HG03342 (cell line): ENCODE data around the gene AURKB.
A peak's percentile ranks its signal among the peaks of the same experiment; 100 is the strongest.
"Not testable (repeated sequence)": the region's sequence is repeated elsewhere in the genome, so short reads cannot be mapped to it uniquely, and the experiment has no call there.

Experiments
- ATAC-seq: cut with Tn5 transposase; IDR thresholded peaks from one replicate; pipeline ENCODE4 v1.9.1; 2021; ENCODE audit warnings: mild to moderate bottlenecking, moderate library complexity; ENCODE audit not compliant: unreplicated experiment

AURKB gene

DNA sequence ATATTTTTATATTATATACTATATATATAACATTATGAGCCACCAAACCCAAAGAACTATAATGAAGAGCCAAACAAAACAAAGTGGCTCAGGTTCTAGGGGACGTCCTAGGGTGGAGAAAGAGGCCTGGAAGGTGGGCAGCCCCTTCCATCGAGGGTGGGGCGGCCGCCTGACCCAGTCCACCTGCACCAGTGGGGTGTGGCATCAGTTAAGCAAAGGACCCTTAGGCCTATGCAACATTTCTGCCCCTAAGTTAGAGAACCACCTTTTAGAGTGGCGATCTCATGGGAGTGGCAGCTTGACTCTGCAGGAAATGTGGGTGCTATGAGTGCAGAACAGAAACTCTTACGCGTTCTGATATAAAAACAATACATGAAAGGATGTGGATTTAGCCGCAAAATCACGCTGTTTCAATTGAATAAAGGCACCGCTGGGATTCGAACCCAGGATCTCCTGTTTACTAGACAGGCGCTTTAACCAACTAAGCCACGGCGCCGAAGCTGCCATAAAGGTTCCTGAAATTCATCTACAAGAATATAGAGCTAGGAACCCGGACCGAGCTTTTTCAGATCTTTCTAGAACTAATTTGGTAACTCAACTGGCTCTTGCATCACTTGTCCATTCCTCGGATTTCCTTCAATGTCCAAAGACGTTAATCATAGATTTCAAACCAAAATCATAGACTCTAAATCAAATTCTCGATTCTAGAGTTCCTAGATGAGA, 15.6 kb upstream of the AURKB start:
- no peak for ATAC-seq

DNA sequence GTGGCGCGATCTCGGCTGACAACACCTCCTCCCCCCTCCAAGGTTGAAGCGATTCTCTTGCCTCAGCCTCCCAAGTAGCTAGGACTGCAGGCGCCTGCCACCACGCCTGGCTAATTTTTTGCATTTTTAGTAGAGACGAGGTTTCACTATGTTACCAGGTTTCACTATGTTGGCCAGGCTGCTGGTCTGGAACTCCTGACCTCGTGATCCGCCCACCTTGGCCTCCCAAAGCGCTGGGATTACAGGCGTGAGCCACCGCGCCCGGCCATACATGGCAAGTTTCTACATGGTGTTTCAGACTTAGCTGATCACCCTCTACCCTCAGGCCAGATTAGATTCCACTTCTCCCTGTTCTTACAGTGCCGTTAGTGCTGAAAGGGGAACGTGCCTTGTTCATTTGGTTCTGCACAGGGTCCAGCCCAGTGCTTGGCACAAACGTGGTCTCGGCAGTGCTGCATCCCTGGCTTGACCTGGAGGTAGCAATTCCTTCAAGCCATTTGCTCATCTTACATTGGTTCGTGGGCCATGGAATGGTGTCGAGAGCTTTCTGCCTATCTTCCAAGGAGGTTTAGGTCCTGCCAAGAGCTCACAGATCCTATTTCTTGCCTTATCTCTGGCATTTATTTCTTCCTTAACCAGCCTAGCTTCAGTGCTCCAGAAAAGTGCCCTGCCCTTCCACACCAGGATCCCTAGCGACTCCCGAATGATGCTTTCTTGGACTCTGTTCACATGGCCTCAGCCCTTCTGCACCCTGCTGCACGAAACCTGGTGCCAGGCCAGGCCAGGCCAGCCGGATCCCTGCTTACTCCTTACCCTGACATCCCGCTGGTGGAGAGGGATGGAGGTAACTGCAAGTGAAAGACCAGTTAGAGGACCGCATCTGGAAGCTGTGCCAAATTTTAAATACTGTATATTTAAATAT, 14.8 kb upstream of the AURKB start:
- ATAC-seq = no peak

DNA sequence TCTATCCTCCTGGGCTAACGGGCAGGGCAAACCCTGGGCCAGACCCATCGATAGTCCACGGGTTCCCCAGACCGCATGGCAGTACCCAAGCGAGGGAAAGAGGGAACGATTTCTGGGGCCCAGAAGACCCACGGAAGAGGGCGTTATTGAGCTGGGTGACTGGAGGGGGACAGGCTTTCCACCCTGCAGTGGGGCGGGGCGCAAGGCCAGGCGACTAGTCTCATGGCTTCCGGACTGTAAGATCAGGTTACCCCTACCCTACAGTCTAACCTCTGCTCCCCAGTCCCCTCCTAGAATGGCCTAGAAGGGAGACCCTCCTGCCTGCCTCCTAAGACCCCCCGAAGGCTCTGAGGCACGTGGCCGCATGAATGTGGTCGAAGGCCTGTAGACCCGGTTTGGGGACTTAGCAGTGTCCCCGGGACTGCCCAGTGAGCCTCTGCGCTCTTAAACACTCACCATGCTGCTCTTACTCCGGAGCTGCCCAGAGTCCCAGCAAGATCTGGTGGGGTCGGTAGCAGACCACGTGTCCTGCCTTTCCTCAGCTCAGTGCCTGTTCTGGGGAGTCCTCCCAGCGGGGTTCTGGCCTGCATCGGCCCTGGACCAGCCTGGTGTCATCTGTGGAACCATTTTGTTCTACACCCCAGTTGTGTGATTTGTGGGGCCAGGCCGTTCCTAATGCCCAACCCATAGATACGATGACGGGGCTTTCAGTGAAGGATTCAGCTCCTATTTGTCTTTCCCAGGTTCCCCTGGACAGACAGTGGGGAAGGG, 13.2 kb upstream of the AURKB start:
- no peak for ATAC-seq

DNA sequence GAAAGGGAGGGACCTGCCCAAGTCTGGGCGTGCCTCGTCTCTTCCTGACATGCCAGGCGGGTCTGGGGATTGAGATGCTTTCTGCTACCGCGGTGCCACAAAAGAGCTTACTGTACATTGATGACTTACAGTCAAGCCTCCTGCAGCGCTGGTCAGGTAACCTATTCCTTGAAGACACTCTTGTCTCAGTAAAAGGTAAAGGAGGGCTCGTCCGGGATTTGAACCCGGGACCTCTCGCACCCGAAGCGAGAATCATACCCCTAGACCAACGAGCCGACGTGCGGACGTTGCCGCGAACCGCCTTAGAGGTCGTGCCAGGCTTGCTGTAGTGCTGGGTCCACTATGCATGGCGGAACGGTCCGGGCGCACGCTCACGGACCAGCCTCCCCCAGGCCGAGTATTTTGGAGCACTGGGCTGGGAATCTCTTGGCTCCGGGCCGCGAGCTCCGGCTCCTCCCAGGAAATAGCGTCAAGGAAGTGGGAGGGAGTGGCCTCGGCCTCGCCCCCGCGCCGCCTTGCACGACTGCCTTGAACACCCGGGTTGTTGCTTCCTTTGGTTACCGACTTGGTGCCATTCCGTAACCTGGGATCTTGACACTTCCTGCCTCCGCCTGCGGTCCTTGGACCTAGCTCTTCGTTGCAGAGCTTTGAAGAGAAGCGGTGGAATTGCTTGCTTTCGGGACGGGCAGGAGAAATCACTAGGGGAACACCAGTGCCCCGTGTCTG, 12.4 kb upstream of the AURKB start:
- peak; percentile 30 for ATAC-seq

DNA sequence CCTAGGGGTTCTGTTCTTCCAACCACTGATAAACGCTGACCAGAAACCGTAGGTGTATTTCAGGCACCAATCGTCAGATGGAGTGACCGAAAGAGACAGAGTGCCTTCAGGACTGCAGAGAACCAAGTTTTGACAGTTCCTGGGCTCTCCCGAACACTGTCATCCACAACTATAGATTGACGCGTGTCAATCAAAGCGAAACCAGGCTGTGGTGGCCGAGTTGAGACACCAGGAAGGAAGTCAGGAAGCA, 11.9 kb upstream of the AURKB start:
- ATAC-seq = peak; percentile 30

DNA sequence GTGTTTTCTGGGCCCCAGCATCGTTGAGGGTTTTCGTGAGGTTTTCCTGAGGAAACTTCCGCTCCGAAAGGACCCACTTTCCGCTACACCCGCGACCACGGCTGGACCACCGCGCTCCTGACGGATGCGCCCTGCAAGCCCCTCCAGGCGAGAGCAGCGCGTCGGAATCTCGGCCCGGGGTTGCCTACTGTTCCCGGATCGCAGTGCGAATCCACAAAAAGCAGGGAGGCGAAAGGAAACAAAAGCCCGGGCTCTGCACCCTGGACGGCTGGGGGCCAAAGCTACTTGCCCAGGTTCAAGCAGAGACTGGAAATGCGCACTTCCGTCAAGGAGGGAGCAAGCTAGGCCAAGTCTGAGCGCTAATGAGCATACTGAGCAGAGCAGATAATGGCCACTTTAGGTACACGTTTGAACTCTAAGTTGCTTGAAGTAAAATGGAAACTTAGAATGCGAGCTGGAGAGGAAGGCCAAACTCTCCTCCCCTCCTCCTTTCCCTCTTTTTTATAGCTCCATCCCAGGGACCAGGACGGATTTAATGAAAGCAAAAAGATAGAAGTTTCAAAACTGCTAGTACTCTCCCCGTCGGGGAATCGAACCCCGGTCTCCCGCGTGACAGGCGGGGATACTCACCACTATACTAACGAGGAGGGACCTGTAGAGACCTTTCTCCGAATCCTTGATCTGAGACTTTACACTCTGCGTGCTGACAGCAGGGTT, 11.4 kb upstream of the AURKB start:
- peak; percentile 42 for ATAC-seq

DNA sequence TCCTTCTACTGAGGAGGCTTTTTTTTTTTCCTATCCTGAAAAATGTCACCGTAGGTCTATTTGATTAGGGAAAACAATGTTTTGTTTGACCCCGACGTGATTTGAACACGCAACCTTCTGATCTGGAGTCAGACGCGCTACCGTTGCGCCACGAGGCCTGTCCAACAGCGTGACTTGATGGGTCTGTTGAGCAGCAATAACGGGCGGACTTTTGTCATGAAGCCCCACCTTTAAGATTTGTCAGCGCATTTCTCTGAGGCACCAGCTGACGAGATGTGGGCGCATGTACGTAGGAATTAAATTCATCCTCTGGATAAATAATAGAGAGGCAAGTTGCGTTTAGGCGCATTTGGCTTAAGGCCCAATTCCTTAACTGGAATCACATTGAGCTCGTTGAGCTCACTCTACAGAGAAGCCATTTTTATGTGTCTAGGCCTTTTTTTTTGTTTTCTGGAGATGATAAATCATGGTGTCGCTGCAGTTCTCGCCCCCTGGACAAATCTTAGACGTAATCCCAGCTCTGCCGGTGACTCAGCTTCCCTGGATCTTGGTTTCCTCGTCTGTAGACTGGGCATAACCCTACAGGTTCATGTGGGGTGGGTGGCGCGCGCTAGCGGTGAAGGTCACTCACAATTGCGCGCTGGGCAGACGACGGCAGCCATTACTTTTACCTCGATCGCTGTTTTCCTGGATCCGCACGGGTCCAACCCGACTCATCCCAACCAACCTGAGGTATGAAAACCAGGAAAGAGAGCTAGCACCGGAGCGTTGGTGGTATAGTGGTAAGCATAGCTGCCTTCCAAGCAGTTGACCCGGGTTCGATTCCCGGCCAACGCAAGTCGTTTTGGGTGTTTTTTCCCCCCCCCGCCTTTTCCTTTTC, 10.6 kb upstream of the AURKB start:
- ATAC-seq = no peak

DNA sequence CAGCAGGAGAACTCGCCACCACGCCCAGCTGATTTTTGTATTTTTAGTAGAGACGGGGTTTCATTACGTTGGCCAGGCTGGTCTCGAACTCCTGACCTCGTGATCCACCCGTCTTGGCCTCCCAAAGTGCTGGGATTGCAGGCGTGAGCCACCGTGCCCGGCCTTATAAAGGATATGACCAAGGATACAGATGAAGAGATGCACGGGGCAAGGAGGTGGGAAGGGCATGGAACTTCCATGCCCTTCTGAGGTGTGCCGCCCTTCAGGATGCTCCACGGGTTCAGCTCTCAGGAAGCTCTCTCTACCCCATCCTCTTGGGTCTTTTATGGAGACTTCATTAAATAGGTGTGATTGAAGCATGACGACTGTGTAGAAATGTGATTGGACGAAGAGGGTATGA, 3.6 kb upstream of the AURKB start:
- ATAC-seq = not testable (repeated sequence)

DNA sequence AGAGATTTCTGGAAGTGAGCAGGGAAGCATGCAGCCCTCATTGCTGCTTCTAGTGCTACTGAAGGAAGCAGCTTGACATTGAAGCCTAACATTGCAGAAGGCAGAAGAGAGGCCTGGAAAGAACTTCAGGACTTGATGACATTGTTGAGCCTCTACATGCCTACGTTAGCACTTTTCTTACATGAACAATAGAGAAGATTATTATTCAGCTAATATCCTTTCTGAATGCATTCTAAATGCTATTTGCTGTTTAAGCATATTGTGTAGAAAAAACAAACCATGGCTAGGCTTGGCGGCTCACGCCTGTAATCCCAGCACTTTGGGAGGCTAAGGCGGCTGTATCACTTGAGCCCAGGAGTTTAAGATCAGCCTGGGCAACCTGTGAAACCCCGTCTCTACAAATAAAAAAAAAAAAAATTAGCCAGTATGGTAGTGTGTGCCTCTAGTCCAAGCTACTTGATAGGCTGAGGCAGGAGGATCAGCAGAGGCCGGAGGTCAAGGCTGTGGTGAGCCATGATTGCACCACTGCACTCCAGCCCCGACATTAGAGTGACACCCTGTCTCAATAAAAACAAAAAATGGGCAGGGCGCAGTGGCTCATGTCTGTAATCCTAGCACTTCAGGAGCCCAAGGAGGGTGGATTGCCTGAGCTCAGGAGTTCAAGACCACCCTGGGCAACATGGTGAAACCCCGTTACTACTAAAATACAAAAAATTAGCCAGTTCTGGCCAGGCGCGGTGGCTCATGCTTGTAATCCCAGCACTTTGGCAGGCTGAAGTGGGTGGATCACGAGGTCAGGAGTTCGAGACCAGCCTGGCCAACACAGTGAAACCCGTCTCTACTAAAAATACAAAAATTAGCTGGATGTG, 2.2 kb upstream of the AURKB start:
- ATAC-seq = no peak

DNA sequence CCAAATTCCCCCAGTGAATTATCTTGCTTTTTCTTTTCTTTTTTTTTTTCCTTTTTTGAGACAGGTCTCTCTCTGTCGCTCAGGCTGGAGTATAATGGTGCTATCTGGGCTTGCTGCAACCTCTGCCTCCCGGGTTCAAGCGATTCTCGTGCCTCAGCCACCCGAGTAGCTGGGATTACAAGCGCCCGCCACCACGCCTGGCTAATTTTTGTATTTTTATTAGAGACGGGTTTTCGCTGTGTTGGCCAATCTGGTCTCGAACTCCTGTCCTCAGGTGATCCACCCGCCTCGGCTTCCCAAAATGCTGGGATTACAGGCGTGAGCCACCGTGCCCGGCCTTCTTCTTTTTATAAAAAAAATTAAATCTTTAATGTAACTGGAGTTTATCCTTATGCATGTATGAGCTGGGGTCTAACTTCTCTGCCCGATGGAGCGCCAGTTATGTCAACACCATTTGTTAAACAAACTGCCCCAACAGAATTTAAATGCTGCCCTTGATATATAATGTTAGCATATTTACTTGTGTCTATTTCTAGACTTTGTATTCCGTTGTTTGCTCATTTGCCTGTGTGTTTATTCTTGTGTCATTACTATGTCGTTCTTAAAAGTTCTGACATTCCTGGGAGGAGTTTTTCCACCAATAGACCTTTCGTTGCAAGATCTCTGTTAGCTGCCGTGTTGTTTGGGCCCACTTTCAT, 535 bp upstream of the AURKB start:
- peak; percentile 8 for ATAC-seq

DNA sequence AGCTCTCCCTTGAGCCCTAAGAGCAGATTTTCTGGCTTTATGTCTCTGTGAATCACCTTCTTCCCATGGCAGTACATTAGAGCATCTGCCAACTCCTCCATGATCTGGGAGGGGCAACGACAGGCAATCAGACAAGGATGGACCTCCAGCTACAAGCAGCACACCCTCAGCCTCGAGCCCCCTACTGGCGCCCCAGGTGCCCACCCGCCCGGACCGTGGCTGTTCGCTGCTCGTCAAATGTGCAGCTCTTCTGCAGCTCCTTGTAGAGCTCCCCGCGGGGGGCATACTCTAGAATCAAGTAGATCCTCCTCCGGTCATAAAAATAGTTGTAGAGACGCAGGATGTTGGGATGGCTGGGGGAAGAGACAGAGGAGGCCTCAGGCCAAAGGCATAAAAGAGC, 3.8 kb downstream of the AURKB start:
- no peak for ATAC-seq

DNA sequence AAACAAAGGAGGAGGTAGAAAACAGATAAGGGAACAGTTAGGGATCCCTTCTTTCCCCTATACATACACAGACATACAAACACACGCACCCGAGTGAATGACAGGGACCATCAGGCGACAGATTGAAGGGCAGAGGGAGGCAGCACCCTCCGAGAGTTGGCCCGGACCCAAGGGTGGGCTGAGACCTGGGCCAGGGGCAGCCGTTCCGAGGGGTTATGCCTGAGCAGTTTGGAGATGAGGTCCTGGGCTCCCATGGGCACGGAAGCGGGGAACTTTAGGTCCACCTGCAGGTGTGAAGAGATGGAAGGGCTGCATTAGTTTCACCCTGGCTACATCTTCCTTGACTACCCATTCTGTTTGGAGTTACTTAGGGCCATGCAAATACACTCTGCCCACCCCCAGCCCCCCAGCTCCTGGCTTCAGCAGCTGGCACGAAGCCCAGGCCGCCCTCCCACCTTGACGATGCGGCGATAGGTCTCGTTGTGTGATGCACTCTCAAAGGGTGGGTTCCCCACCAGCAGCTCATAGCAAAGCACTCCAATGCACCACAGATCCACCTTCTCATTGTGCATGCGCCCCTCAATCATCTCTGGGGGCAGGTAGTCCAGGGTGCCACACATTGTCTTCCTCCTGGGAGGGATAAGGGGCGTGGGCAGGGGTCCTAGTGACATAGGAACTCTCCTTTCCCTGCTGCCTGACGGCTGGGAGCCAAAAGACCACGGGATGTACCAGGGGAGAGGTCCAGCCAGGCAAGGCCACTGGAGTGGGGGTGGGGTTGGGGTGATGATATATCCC, 5.4 kb downstream of the AURKB start:
- ATAC-seq = no peak

DNA sequence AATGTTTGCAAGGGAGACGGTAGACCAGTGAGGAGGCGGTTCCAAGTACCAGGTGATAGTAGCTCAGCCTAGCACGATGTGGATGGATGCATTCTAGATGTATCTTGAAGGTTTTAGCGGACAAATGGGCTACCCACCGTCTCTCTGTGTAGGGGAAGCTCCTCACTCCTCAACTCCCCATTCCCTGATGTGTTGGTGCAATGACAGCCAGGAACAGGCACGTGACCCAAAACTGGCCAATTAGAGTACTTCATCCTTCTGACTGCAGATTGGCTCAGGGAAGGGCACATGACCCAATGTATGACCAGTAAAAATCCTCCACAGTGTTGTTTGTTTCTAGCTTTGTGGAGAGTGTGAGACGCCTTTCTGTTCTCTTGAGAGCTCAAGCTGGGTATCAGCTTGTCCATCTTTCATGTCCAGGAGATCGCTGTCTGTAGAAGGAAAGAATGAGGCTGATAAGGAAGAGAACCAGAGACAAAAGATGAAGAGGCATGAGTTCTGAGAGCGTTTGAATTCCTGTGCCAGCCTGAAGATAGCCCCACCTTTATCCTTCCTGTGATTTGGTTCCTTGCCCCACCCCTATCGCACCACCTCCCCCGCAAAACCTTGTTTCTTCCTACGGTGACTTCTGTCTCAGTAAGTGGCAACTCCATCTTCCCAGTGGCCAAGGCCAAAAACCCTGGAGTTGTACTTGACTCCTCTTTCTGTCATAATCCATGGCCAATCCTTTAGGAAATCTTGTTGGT, 18.1 kb downstream of the AURKB start:
- peak; percentile 31 for ATAC-seq

DNA sequence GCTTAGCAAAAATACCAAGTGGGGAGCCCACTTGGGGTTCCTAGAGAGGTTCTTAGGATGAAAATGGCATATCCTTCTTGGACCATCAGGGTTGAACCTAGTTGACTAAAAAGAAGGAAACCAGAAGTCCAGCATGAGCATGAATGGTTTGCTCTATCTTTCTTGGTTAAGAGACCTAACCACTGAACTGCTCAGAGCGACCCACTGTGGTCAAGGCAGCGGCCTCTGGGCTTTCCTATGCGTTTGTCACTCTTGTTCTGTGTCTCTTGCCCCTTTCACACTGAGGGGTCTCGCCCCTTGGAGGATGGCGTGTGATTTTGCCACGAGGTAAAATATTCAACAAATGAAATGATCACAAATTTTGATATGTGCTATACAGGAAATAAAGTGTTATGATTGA, 19.9 kb downstream of the AURKB start:
- no peak for ATAC-seq

DNA sequence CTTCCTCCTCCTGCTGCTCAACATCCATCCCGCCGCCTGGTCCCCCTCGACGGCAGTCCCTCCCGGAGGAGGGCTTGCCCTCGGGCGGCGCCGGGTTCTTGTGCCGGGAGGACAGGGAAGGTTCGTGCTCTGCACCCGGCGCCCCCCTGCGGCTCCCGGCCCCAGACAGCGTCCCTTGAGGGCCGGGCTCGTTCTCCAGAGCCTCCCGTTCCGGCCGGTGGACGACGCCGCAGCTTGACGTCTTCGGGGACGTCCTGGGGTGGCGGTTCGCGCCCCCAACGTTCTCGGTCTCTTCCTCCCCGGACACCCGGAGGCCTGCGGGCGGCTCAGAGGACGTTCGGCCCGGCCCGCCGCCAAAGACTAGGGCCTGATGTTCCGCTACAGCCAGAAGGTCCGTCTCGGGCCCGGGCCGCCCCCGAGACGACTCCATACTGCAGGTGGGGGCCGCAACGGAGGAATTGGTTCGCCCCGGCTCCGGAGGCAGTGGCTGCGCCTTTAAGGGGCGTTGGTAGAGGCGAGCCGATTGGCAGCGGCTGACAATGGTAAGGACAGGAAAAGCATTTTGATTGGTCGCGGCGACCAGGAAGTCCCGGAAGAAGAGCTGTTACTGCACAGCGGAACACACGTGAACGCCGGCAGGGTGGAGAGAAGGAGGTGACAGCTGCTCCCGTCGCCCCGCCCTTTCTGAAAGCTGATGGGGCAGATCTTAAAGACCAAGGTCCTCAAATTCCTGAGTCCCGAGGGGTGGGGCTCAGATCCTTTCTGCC, 20.5 kb downstream of the AURKB start, which contains the start of gene BORCS6:
BORCS6 (minus strand) TSS at position 470 of the 767 bp plus-strand sequence; CDS start at position 430, 40 bp downstream.
- peak; percentile 53 for ATAC-seq
